ENCODE results near the gene KLC1.

GRCh38 chr14:103719751-103720150, 90.7 kb downstream of the KLC1 start:
- no peak for TF ChIP-seq CTCF (IDR thresholded peaks at IDR 0.05)
- no peak for TF ChIP-seq POLR2AphosphoS5 (IDR thresholded peaks at IDR 0.05)

Data from sigmoid colon (tissue), 4 donors.